ENCODE measurements around the gene SHTN1.

SHTN1 gene

GRCh38 chr10:116947841-116948529 lies 57.0 kb downstream of the SHTN1 start:
- Mint-ChIP-seq H3K36me3 (ENCODE audit: low read depth) (peaks cover 3% of the 10 kb centered on the region), H3K27me3 (ENCODE audit: low read depth, poor library complexity) (peaks cover 3% of the 10 kb centered on the region), H3K9me3 (no peaks in the 10 kb centered on the region), H3K4me3 (no peak overlapping the region), H3K4me1 (no peaks in the 10 kb centered on the region), H3K27ac (no peak overlapping the region)
- DNase-seq = no peak
- TF ChIP-seq CTCF (IDR thresholded peaks at IDR 0.05) = no peak

GRCh38 chr10:116944911-116945310 lies 60.1 kb downstream of the SHTN1 start:
- no peaks in the 10 kb centered on the region for H3K27me3 Mint-ChIP-seq (ENCODE audit: low read depth, poor library complexity)
- no peak for TF ChIP-seq CTCF (IDR thresholded peaks at IDR 0.05)
- no peaks in the 10 kb centered on the region for H3K4me1 Mint-ChIP-seq
- no peaks in the 10 kb centered on the region for H3K9me3 Mint-ChIP-seq
- DNase-seq = no peak
- H3K4me3 Mint-ChIP-seq = no peak overlapping the region
- H3K36me3 Mint-ChIP-seq (ENCODE audit: low read depth) = peaks cover 11% of the 10 kb centered on the region
- H3K27ac Mint-ChIP-seq = no peak overlapping the region

- H3K4me3 Mint-ChIP-seq = no peak overlapping the region
- no peak overlapping the region for H3K27ac Mint-ChIP-seq
- peaks cover 36% of the 10 kb centered on the region for H3K9me3 Mint-ChIP-seq
- DNase-seq = no peak
- peaks cover 3% of the 10 kb centered on the region for H3K27me3 Mint-ChIP-seq (ENCODE audit: low read depth, poor library complexity)
- H3K36me3 Mint-ChIP-seq (ENCODE audit: low read depth) = peaks cover 47% of the 10 kb centered on the region
- no peaks in the 10 kb centered on the region for H3K4me1 Mint-ChIP-seq
- no peak for TF ChIP-seq CTCF (IDR thresholded peaks at IDR 0.05)
Measured at GRCh38 chr10:116931806-116932205, 73.2 kb downstream of the SHTN1 start.

- Mint-ChIP-seq H3K4me3 (no peak overlapping the region), H3K27ac (no peak overlapping the region), H3K36me3 (ENCODE audit: low read depth) (peaks cover 18% of the 10 kb centered on the region), H3K9me3 (no peaks in the 10 kb centered on the region), H3K4me1 (no peaks in the 10 kb centered on the region), H3K27me3 (ENCODE audit: low read depth, poor library complexity) (no peaks in the 10 kb centered on the region)
- no peak for TF ChIP-seq CTCF (IDR thresholded peaks at IDR 0.05)
- DNase-seq = no peak
Measured at GRCh38 chr10:116926426-116926825, 78.6 kb downstream of the SHTN1 start.

- H3K27me3 Mint-ChIP-seq (ENCODE audit: low read depth, poor library complexity) = no peaks in the 10 kb centered on the region
- no peaks in the 10 kb centered on the region for H3K9me3 Mint-ChIP-seq
- no peak for TF ChIP-seq CTCF (IDR thresholded peaks at IDR 0.05)
- H3K27ac Mint-ChIP-seq = no peak overlapping the region
- H3K4me3 Mint-ChIP-seq = no peak overlapping the region
- no peaks in the 10 kb centered on the region for H3K4me1 Mint-ChIP-seq
- DNase-seq = no peak
- H3K36me3 Mint-ChIP-seq (ENCODE audit: low read depth) = peaks cover 18% of the 10 kb centered on the region
Measured at GRCh38 chr10:116925056-116925455, 79.9 kb downstream of the SHTN1 start.

- Mint-ChIP-seq H3K27ac (peak overlapping the region; percentile 21), H3K27me3 (ENCODE audit: low read depth, poor library complexity) (peaks cover 3% of the 10 kb centered on the region), H3K4me3 (no peak overlapping the region), H3K36me3 (ENCODE audit: low read depth) (no peaks in the 10 kb centered on the region), H3K9me3 (no peaks in the 10 kb centered on the region), H3K4me1 (no peaks in the 10 kb centered on the region)
- no peak for TF ChIP-seq CTCF (IDR thresholded peaks at IDR 0.05)
- no peak for DNase-seq
Measured at GRCh38 chr10:116919706-116920105, 85.3 kb downstream of the SHTN1 start.
